Tibial nerve (tissue), 4 donors: ENCODE measurements around the gene PDK4. TPM values are rescaled to one million over a fixed set of nuclear protein-coding genes. Genes with fewer than 3 reads are reported as not detected.

Experiments
- DNase-seq, 2 donors: peaks; one replicate each; pipeline ENCODE4 v3.0.0-alpha.2; 2019; ENCODE audit warnings: low spot score in 2 of 2
- H3K27ac ChIP-seq, 4 donors: fragments of 200-600 bp; sonication (generic) in 3 of 4; one replicate each; pipeline ENCODE4 v1.5.1; 2017 to 2019; ENCODE audit warnings: mild to moderate bottlenecking in 1 of 4
- H3K27me3 ChIP-seq, 2 donors: fragments of 200-600 bp; sonication (generic) in 1 of 2; one replicate each; pipeline versions ENCODE4 v1.5.1 to v1.6.0; 2017 to 2019
- H3K36me3 ChIP-seq, 3 donors: fragments of 200-600 bp; sonication (generic); one replicate each; pipeline ENCODE4 v1.5.1; 2018 to 2019
- H3K4me1 ChIP-seq, 4 donors: fragments of 200-600 bp; sonication (generic) in 3 of 4; one replicate each; pipeline ENCODE4 v1.5.1; 2017 to 2019
- H3K4me3 ChIP-seq, 4 donors: fragments of 200-600 bp; sonication (generic) in 3 of 4; one replicate each; pipeline ENCODE4 v1.5.1; 2017 to 2019; ENCODE audit warnings: mild to moderate bottlenecking in 1 of 4, moderate library complexity in 1 of 4
- H3K9me3 ChIP-seq, 4 donors: fragments of 200-600 bp; sonication (generic) in 3 of 4; one replicate each; pipeline ENCODE4 v1.5.1; 2017 to 2019
- EP300 ChIP-seq, 2 donors: sonication (generic); formaldehyde crosslinking; IDR thresholded peaks; one replicate each; pipeline ENCODE4 v1.6.1; 2017; ENCODE audit warnings: antibody characterized with exemption in 2 of 2, mild to moderate bottlenecking in 1 of 2
- POLR2A ChIP-seq, 2 donors: fragments of 450-650 bp; IDR thresholded peaks; one replicate each; pipeline ENCODE4 v1.6.1; 2017; ENCODE audit warnings: antibody characterized with exemption in 2 of 2, mild to moderate bottlenecking in 2 of 2, moderate library complexity in 2 of 2
- WGBS, 2 donors: methylation state at CpG; one replicate each; pipeline ENCODE4 v1.1.5; 2018; 5-methylcytosine and 5-hydroxymethylcytosine counted together
- total RNA-seq, 4 donors: library from RNA; depleted of rRNA; stranded (reverse); fragments of >200 nt; gene quantifications; one replicate each; pipeline ENCODE4 v1.1.0, GENCODE V29; 2016
- TF ChIP-seq, protein P1 (sequence below), 5 experiments: fragments of 200-600 bp in 3 of 5; fragments of 450-650 bp in 2 of 5; sonication (generic) in 3 of 5; IDR thresholded peaks; one replicate each; pipeline ENCODE4 v1.5.1; 2016 to 2019; ENCODE audit warnings: antibody characterized with exemption in 5 of 5, mild to moderate bottlenecking in 3 of 5, moderate library complexity in 2 of 5

Gene PDK4
- total RNA-seq, 4 donors from 2014 or later, result 490 to 939 (median 827) TPM

DNA sequence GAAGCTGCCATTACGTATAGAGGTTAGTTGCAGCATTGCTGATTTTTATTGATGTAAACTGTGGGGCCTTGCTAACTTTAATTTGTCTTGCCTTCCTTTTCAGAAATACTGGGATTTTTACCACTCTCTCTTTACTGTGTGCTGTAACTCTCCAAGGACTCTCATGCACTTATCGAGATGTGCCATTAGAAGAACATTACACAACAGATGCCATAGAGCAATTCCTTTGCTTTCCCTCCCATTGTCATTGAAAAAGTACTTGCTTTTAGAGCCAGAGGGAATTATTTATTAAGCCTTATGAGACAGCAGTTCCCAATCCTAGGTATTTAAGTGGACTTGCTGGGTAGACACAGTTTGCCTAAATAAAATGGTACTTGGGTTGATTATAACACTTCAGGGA is 58.8 kb downstream of the PDK4 start:
- no peak for DNase-seq
- 86 to 90% methylated on average over 2 of the region's 2 CpGs for WGBS, 2 donors
- Histone ChIP-seq H3K36me3 (no peaks in the 10 kb centered on the region), H3K4me1 (no peaks in the 10 kb centered on the region), H3K27me3 (no peaks in the 10 kb centered on the region), H3K4me3 (no peak overlapping the region), H3K27ac (no peak overlapping the region), H3K9me3 (no peaks in the 10 kb centered on the region)
- TF ChIP-seq, protein P1, sequence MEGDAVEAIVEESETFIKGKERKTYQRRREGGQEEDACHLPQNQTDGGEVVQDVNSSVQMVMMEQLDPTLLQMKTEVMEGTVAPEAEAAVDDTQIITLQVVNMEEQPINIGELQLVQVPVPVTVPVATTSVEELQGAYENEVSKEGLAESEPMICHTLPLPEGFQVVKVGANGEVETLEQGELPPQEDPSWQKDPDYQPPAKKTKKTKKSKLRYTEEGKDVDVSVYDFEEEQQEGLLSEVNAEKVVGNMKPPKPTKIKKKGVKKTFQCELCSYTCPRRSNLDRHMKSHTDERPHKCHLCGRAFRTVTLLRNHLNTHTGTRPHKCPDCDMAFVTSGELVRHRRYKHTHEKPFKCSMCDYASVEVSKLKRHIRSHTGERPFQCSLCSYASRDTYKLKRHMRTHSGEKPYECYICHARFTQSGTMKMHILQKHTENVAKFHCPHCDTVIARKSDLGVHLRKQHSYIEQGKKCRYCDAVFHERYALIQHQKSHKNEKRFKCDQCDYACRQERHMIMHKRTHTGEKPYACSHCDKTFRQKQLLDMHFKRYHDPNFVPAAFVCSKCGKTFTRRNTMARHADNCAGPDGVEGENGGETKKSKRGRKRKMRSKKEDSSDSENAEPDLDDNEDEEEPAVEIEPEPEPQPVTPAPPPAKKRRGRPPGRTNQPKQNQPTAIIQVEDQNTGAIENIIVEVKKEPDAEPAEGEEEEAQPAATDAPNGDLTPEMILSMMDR (IDR thresholded peaks at IDR 0.05), result no peak
- TF ChIP-seq POLR2A (IDR thresholded peaks at IDR 0.05), result no peak
- no peak for TF ChIP-seq EP300 (IDR thresholded peaks at IDR 0.05)

DNA sequence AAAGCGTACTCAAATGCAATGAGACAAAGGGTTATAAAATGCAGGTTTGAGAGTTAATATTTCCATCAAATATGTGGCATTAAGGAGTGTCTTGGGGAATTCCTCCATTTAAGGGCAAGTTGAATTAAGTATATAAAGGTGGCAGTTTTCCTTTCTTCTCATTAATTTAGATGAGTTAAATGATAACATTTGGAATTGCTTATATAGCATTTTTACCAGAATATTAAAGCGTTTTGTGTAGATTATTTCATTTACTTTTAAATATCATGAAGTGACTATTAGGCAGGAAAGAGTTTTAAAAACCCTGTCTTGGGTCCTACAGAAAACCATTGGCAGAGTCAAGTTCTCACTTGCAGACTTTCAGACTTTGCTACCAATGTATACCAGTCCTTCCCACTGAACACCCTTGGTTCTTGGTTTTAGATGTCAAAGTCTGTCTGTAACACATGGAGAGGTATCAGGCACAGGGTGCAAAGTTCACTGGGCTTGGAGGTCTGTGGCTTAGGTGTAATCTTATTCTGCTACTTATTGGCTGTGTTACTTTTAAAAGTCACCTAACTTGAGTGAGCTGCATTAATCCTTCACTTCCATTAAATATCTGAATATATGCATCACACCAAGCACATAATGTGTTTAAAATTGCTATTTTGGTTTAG is 59.5 kb downstream of the PDK4 start:
- 95 to 96% methylated on average over 2 of the region's 2 CpGs for WGBS, 2 donors
- Histone ChIP-seq H3K36me3 (no peaks in the 10 kb centered on the region), H3K27ac (no peak overlapping the region), H3K4me1 (no peaks in the 10 kb centered on the region), H3K4me3 (no peak overlapping the region), H3K27me3 (no peaks in the 10 kb centered on the region), H3K9me3 (no peaks in the 10 kb centered on the region)
- TF ChIP-seq EP300 (IDR thresholded peaks at IDR 0.05) (no peak), POLR2A (IDR thresholded peaks at IDR 0.05) (no peak)
- TF ChIP-seq, protein P1 (IDR thresholded peaks at IDR 0.05), result no peak
- no peak for DNase-seq

DNA sequence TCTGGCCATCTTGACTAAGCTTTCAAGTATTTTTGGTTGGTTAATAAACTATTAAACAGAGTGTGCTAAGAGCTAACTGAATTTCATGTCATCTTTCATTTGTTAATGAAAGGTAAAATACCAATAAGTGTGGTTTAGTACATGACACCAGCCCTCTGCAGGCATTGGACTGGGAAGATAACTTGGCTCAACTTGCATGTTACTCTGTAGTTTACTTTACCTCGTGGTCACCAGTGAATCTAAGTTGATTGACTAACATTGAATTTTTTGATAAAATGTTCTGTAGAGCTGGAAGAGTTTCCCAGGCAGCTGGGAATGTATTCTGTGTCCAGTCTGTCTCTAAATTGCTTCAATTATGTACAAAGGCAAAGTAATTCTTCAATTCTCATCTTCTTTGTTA is 60.7 kb downstream of the PDK4 start:
- H3K4me3 ChIP-seq, result no peak overlapping the region
- H3K9me3 ChIP-seq, result no peaks in the 10 kb centered on the region
- no peak for DNase-seq
- H3K4me1 ChIP-seq, result no peaks in the 10 kb centered on the region
- 30 to 41% methylated on average over 1 of the region's 1 CpG for WGBS, 2 donors
- H3K27ac ChIP-seq, result no peak overlapping the region
- H3K27me3 ChIP-seq, result no peaks in the 10 kb centered on the region
- no peak for TF ChIP-seq EP300 (IDR thresholded peaks at IDR 0.05)
- no peak for TF ChIP-seq POLR2A (IDR thresholded peaks at IDR 0.05)
- TF ChIP-seq, protein P1 (IDR thresholded peaks at IDR 0.05), result no peak
- no peaks in the 10 kb centered on the region for H3K36me3 ChIP-seq

DNA sequence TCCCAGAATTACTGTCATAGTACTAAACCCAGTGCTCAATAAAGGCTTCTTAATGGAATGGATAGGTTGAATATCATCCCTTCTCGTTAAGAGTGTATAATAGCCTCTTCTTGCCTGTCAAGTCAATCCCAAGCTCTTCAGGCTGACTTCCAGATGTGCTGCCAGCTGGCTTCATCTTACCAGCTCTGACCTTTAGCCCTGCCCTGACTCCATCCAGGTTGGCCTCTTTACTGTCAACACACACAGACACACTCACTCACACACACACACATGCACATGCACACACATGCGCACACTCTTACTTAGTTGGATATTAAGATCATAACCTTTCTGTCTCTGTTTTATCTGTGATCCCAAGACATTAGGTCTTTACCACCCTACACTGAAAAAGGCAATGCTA is 61.5 kb downstream of the PDK4 start:
- DNase-seq, result no peak
- Histone ChIP-seq H3K4me3 (no peak overlapping the region), H3K4me1 (no peaks in the 10 kb centered on the region), H3K9me3 (no peaks in the 10 kb centered on the region), H3K27ac (no peak overlapping the region), H3K27me3 (no peaks in the 10 kb centered on the region), H3K36me3 (no peaks in the 10 kb centered on the region)
- WGBS, 2 donors, result 77 to 81% methylated on average over 2 of the region's 2 CpGs
- TF ChIP-seq, protein P1 (IDR thresholded peaks at IDR 0.05), result no peak
- no peak for TF ChIP-seq EP300 (IDR thresholded peaks at IDR 0.05)
- TF ChIP-seq POLR2A (IDR thresholded peaks at IDR 0.05), result no peak

Other genes starting within 250 kb of the PDK4 start
- 1 to 10 TPM; 3.1 to 3.6 (median 3.2) TPM for gene PON3, start 200.1 kb downstream of the PDK4 start, total RNA-seq
- gene PON2, start 161.5 kb downstream of the PDK4 start, total RNA-seq, result 100 to 1,000 TPM in 3 of 4 donors, 10 to 100 TPM in 1; 93.5 to 183 (median 155) TPM
- gene ASB4, start 110.6 kb downstream of the PDK4 start, total RNA-seq, result not detected
- 10 to 100 TPM in 2 of 4 donors, 1 to 10 TPM in 2; 5.5 to 12.0 (median 9.8) TPM for gene DYNC1I1, start 176.0 kb upstream of the PDK4 start, total RNA-seq